HG03139 (cell line): ENCODE results near the gene NDUFV3.
"Not testable (repeated sequence)": the region's sequence is repeated elsewhere in the genome, so short reads cannot be mapped to it uniquely, and the experiment has no call there.

Experiments
- ATAC-seq: cut with Tn5 transposase; IDR thresholded peaks from one replicate; pipeline ENCODE4 v1.9.1; 2021; ENCODE audit not compliant: unreplicated experiment

NDUFV3 gene

DNA sequence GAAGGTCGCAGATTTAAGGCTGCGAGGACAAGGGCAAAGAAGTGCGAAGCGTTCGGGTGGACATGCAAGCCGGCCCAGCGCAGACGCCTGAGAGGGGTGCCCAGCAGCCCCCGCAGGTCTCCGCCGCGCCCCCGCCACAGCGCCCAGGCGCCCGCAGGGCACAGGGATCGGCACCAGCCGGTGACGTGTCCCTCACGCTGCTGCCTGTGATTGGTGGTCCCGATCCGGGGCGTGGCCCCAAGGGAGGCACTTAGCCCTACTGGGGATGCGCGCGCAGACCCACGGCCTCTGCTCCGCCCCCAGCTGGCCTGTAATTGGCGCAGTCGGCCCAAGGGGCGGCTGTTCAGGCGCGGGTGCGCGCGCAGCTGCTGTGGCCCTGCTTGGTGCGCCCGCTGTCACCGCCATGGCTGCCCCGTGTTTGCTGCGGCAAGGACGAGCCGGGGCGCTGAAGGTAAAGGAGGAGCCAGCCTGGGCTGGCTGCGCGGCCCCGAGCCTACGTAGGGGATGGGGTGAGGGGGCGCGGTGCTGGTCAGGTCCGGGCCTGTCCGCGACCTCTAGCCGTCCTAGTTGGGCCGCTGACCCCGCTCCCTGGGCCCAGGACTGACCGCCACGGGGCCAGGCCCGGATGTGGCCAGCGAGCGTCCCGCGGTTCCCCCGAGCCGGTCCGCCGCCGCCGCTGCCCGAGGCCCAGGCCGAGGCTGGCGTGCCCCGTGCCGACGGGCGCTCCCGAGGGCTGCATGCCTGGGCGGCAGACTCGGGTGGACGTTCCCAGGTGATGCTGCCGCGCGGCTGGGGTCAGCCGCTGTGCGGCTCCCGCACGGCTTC lies at the start of gene NDUFV3:
Gene NDUFV3 (plus strand): TSS at position 379 of the 825 bp plus-strand sequence. CDS start 25 bp downstream, at position 404.
- peak; percentile 95 for ATAC-seq

DNA sequence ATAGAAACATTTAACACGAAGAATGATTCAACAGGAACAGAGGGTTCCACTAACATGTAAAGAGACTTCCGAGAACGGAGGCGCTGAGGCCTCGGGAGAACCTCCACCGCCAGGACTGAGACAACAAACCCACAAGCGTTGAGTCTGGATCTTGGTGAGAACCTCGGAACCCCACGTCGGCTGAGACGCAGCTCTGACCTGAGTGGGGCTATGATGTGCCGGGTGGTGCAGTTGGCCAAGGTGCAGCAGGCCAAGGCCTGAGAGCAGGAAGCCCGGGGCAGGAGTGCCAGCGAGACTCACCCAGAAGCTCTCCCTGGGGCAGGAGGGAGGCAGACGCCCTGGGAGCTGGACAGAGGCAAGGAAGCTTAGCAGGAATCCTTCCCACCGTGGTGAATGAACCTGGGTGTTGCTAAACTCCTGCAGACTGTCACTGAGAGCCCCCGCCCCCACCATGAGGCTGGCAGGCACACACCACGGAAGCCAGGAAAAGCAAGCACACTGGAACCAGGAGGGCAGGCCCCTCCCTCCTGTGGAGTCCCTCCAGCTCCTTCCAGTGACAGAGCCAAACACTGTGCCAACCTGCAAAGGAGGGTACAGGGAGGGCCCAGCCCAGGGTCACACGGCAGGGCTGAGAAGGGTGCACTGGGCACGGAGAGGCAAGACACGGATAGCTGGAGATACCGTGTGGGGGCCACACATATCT lies 48.5 kb upstream of the NDUFV3 start:
- ATAC-seq: no peak

DNA sequence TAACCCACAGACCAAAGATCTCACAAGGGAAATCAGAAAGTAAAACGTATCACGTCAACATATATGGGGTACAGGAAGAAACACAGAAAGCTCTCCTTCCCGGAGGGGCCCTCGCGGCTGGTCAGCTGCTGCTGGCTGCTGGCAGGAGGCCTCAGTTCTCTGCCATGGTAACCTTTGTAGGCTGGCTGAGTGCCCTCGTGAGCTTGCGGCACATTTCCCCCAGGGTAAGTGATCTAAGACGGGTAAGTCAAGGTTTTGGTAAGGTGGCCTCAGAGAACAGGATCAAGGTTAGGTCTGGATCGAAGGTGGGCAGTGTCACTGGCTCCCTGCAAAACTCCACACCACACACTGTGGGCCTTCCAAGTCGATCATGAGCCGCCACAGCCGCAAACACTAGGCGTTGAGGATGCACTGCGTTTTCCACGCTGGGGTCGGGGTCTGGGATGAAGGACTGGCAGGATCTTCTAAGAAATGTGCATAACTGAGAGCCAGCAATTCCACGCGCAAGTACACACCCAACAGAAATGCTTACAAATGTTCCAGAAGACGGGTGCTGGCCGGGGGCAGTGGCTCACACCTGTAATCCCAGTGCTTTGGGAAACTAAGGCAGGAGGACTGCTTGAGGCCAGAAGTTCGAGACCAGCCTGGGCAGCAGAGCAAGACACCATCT lies 47.7 kb upstream of the NDUFV3 start:
- ATAC-seq: no peak

DNA sequence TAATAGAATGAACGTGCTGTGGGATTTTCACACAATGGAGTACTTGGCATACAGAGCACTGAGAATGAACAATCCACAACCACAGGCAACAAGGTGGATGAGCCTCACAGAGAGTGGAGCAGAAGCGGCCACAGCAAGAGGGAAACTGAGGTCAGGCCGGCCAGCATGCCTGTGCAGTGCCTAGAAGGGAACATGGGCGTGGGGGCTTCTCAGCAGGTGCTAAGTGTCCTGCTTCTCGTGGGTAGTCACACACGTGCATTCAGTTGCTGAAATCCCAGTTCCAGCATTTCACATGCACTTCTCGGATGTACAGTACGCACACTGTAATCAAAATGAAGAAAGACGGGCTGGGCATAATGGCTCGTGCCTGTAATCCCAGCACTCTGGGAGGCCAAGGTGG lies 46.9 kb upstream of the NDUFV3 start:
- no peak for ATAC-seq

DNA sequence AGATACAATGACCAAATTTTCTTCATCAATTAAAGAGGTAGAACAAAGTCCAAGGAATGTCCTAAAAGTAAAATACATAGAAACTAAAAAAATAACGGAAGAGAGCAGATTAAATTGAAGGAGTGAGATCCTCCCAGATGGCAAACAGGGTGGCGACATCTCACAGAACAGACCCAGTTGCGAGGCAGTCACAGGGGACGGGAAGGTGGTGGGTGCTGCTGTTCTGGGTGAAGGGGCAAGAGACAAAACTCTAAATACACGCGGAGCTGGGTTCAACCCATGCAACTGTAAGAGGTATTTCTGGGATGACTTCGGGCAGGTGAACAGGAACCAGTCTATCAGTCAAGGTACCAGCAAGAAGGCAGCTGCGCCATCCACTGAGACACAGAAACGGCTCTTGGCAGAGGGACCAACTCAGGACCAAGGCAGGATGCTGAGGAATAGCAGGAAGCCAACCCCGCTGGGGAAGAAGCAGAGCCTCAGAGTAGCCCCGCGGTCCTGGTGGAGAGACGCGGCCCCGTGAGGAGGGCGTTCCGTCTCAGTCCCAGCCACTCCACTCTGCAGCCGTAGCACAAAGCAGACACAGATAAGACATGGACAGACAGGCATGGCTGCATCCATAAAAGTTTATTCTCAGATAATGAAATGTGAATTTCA lies 45.9 kb upstream of the NDUFV3 start:
- no peak for ATAC-seq

DNA sequence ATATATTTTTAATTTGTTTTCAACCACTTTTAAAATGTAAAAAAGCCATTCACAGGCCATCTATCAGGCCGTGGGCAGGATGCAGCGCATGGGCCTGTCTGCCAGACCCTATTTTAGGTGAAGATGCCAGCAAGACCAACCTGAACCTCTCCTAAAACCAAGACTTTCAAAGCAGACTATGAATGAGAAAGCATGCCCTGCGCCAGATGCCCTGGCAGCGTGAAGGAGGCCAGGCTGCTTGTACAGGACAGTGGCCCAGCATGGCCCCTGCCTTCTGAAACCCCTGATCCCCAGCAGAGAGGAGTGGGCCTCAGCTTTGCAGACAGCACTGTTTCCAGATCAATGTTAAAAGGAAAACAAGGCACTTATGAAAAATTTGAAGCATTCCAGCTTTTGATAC lies 45.4 kb upstream of the NDUFV3 start:
- no peak for ATAC-seq

DNA sequence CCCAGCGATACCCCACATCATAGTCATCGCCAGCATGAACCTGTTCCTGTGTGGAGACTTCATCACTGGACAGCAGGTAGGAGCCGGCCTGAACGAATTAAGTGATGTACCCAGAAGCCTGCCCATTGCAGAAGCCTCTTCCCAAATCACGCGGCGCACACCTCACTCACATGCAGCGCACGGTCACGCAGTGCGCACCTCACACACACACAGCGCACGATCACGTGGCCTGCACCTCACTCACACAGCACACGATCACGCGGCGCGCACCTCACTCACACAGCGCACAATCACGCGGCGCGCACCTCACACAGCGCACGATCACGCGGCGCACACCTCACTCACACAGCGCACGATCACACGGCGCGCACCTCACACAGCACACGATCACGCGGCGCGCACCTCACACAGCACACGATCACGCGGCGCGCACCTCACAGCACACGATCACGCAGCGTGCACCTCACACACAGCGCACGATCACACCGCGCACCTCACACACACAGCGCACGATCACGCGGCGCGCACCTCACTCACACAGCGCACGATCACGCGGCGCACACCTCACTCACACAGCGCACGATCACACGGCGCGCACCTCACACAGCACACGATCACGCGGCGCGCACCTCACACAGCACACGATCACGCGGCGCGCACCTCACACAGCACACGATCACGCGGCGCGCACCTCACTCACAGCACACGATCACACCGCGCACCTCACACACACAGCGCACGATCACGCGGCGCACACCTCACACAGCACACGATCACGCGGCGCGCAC lies 44.8 kb upstream of the NDUFV3 start:
- not testable (repeated sequence) for ATAC-seq

DNA sequence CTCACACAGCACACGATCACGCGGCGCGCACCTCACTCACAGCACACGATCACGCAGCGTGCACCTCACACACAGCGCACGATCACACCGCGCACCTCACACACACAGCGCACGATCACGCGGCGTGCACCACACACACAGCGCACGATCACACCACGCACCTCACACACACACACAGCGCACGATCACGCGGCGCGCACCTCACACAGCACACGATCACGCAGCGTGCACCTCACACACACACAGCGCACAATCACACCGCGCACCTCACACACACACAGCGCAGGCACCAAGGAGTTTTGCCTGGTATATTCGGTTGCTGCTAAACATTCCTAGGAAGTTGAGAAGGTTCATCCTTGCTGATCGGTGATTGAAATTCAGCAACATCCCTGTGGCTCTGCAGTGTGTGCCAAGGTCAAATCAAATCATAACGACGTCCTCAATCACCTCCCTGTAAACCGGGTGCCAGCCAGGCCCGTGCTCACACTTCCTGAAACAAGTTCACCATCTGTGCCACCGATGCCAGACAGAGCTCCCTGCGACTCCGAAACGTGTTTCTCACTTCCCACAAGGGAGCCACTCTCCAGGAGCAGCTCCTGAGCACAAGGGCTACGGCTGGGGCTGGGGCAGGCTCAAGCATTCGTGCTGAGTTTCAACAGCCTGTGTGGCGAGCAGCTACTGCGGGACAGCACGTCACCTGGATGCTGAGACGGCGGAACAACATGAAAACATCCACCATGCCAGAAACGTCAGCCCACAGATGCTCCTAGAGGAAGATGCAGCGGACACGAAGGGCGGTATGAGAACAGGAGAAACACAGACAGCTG lies 44.0 kb upstream of the NDUFV3 start:
- no peak for ATAC-seq

DNA sequence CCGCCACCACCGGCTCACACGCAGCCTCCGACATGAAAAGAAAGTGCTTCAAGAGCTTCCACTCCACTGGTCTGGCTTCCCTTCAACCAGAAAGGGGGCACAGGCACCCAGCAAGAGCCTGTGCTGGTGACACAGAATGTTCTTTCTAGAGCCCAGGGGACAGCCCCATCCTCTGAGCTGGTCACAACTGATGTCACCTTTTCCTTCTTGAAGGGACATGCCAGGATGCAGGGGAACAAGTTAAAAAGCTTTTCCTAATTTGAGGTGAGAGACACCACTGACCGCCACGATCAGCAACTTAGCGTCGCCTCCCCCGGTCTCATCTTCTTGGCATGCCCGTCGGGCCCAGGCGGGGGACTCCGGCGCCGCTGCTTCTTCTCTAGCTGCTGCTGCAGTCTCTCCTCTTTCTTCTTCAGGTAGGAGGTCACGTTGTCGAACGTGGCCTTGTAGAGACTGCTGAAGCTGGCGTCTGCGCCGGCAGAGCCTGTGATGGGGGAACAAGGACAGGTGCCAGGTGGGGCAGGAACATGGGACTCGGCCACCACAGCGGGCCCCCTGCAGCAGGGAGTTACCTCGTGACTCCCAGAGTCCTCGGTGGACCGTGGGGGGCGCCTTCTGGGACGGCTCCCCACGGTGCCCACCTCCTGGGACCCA lies 43.2 kb upstream of the NDUFV3 start:
- ATAC-seq: no peak

DNA sequence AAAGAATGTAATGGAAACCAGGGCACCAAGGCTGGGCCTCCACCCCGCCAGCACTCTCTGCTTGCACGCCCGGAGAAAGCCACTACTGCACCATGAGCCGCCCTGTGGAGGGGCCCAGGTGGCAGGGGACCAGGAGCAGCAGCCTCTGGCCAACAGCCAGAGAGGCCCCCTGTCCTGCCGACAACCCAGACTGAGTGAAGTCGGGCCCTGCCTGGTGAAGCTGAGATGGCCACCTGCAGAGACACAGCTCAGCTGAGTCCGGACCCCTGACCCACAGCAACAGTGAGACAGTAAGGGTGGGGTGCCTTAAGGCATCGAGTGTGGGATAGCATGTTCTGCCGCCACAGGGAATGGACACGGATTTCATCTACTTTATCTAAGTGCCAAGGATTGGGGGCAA lies 42.6 kb upstream of the NDUFV3 start:
- ATAC-seq: no peak

DNA sequence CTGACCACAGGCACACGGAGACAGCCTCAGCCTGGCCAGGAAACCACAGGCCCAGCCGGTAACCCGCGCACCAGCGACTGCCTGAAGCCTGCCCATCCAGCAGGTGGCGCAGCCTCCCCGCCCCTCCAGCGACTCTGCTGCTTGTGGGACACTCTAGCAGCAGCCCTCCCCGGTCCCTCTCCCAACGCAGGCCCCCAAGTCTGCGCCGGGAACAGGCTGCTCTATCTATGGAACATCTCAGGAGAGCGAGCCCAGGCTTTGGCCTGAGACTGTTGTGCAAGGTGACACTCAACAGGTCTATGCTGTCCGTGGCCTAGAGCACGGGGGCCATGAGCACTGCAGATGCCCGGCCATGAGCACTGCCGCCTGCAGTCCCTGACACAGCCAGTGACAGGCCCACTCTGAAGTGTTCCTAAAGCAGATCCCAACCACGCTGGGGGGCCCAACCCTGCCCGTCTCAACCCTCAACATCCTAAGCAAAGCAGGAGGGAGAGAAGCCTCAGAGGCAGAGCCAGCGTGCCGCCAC lies 42.2 kb upstream of the NDUFV3 start:
- ATAC-seq: no peak

DNA sequence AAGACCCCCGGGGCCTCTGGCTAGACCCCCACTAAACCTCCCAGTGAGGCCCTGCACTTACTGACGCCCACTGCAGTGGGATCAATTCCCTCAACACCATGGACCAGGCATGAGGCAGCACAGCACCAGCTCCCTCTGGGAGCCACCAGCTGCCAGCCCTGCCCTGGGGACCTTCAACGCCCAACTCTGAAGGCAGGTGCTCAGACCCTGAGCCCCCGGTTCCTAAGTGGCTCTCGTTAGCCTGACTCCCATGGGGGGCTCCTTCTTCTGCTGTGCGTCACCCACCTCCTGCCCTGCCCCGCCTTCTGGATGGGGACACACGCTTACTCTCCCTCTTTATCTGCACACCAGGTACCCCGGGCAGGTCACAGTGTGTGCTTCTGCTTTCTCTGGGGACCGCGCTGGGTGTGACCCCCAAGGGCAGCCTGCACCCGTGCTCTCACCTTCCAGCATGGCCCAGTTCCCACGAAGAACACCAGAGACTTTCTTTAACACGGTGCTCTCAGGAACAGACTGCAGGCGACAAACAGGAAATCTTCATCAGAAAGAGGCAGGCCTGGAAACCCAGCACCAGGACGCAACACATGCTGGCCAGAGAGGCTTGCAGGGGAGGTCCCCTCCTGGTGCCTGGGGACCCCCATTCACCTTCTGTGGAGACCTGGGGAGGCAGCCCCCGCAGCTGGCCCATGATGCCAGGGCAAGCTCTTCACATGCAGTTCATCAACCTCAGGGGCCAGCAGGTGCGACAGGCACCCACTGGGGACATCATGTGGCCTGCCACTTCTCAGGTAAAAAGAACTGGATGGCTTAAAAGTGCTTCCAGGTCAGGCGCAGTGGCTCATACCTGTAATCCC lies 41.1 kb upstream of the NDUFV3 start:
- no peak for ATAC-seq

DNA sequence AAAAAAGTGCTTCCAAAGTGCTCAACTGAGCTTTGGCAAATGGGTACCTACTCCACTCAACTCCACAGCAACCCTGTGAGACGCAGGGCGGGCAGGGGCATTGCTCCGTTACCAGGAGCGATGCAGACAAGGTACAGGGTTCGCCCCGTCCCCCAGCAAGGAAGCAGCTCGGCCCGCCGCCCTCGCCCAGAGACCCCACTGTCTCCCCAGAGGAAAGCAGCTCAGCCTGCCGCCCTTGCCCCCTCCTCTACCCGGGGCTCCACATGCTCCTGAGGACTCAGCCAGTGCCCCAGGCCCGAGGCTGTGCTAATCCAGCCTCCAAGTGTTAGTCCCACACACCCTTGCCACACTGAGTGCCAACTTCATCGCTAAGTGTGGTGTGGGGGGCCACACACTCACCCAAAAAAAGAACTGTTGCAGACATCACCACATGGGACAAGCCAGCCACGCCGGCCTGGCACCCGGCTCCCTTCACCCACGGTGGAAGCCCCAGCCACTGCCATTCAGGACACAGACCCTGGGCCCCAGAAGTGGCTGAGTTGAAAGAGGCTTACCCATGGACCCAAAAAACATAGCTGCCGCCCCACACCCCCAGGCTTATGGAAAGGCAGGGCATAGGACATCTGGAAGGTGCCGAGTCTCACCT lies 40.1 kb upstream of the NDUFV3 start:
- ATAC-seq: no peak

DNA sequence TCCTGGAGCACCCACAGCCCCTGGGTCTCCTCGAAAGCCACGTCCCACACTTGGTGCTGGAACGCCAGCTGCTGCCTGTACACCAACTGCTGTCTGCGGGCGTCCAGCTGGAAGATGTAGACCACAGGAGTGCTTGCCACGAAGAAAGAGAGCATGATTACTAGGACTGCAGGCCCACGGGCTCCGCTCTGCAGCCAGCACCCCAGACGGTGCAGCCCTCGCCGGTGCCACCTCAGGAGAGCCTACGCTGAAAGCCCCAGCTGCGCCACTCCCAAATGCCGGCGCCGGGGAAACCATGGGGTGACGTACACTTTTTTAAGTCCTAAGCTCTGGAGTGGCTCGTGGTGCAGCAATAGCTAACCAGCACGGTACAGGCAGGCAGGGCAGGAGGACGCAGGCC lies 39.5 kb upstream of the NDUFV3 start:
- no peak for ATAC-seq

DNA sequence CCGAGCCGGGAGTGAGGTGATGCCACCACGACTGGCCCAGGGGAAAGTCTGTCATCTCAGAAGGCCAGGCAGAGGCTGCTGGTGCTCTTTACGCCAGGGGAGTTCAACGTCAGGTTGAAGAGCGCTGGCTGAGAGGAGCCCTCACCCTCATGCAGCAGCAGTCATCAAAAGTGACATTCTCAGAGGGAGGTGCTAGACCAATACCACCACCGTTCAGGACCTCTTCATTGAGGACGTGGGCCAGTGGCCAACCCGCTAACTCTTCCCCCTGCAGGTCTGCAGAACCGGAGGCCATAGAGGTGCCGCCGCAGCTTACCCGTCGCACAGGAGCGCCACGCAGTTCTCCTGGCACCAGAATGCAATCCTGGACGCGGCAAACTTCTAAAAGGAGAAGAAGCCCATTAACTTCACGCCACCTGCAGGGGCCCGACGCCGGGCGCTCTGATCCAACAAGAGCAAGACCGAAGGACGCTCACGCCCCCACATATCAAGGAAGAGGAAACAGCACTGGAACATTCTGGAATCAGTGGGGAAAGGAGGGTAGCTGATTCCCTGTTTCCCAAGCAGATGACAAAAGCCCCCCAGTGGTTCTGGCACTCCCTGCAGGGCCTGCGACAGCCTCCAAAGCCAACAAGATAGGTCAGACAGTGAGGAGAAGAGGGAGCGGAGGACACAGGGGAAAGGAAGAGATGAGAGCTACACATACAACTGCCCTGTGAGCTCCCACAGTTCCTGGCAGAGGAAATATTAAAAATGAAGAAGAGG lies 38.7 kb upstream of the NDUFV3 start:
- no peak for ATAC-seq

DNA sequence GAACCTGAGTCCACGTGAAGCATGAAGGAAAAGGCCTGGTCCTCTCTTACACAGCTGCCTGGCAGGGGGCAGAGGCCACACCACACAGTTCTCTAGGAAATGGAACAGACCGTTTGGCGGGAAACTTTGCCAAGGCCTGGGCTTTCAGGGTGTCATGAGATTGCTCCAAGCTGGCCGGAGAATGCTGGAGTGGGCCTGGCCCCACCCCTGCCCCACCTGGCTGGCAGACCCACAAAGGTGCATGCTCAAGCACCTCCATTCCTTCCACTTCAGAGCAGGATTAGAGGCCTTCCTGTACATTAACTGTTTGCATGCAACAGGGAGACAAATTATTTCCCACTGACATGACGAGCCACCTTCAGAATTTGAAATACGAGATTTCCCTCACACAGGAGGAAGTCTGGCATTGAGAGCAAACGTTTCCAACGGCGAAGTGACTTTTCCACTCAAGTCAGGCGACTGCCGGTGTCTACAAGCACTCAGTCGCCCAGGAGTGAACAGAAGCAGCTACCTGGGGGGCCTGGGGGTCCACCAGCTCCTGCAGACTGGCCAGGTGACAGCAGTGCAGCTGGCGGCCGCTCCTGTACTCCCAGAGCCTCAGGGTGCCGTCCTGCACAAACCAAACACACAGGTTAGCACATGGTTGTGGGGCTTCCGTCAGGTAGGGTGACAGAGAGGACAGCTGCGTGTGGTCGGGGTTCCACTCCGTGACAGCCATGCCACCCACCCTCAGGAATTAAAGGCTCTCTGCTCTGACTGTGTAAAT lies 37.8 kb upstream of the NDUFV3 start:
- no peak for ATAC-seq
